Adipocyte (in vitro differentiated cells): ENCODE results near the gene IFT52.

ENCODE experiments used
- DNase-seq: peaks from one replicate; pipeline ENCODE4 v3.0.0-alpha.2; 2015; ENCODE audit warnings: low read depth
- H3K27me3 ChIP-seq: replicated peaks from 2 replicates; pipeline ENCODE4 v1.7.0; 2013; ENCODE audit warnings: mild to moderate bottlenecking, low read length, moderate library complexity; ENCODE audit not compliant: control insufficient read depth, insufficient read depth
- H3K36me3 ChIP-seq: 2 replicates; pipeline ENCODE4 v1.7.0; 2013; ENCODE audit warnings: low read length, mild to moderate bottlenecking, moderate library complexity; ENCODE audit not compliant: control insufficient read depth, insufficient read depth, severe bottlenecking
- H3K4me1 ChIP-seq: 2 replicates; pipeline ENCODE4 v1.7.0; 2013; ENCODE audit warnings: mild to moderate bottlenecking, low read length, moderate library complexity; ENCODE audit not compliant: control insufficient read depth, insufficient read depth
- H3K4me3 ChIP-seq: 2 replicates; pipeline ENCODE4 v1.7.0; 2013; ENCODE audit warnings: mild to moderate bottlenecking, low read length, moderate library complexity
- H3K9ac ChIP-seq: 2 replicates; pipeline ENCODE4 v1.7.0; 2013; ENCODE audit warnings: mild to moderate bottlenecking, low read length, moderate library complexity
- H3K9me3 ChIP-seq: 2 replicates; pipeline ENCODE4 v1.7.0; 2013; ENCODE audit warnings: mild to moderate bottlenecking, low read length, moderate library complexity; ENCODE audit not compliant: control insufficient read depth

Gene IFT52

DNA sequence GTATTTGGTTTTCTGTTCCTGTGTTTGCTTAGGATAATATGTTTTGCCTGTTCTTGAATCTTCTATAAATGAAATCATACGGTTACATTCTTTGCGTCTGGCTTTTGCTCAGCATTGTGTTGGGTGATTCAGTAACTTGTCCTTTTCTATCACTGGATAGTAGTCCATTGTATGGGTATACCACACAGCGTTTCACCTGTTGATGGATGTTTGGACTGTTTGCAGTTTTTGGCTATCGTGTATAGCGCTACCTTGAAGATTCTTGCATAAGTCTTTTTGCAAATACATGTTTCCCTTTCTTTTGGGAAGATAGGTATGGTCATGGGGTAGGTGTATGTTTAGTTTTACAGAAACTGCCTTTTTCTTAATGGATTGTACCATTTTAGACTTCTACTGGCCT lies 85.6 kb downstream of the IFT52 start:
- DNase-seq: no peak
- Histone ChIP-seq H3K27me3 (no peaks in the 10 kb centered on the region), H3K4me1 (peaks cover 7% of the 10 kb centered on the region), H3K9me3 (no peaks in the 10 kb centered on the region), H3K9ac (no peak overlapping the region), H3K36me3 (no peaks in the 10 kb centered on the region), H3K4me3 (no peak overlapping the region)

DNA sequence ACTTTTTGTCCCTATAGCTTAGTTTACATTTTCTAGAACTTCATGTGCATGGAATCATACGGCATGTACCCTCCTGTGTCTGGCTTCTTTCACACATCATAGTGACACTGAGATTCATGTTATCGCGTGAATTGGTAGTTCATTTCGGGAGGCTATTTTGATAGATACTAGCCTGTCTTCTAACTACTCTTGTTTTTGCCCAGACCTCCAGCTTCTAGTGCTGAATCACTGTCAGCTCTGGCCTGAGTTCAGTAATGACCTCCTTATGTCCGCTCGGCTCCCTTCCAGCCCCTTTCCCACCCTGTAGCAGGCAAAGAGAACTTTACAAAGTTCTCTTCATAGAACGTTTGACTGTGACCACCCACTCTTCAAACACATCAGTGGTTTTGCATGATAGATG lies 90.2 kb downstream of the IFT52 start:
- peaks cover 16% of the 10 kb centered on the region for H3K4me1 ChIP-seq
- peak overlapping the region; percentile 71 for H3K9ac ChIP-seq
- no peaks in the 10 kb centered on the region for H3K9me3 ChIP-seq
- H3K27me3 ChIP-seq: no peaks in the 10 kb centered on the region
- no peak for DNase-seq
- no peaks in the 10 kb centered on the region for H3K36me3 ChIP-seq
- H3K4me3 ChIP-seq: peak overlapping the region; percentile 12

DNA sequence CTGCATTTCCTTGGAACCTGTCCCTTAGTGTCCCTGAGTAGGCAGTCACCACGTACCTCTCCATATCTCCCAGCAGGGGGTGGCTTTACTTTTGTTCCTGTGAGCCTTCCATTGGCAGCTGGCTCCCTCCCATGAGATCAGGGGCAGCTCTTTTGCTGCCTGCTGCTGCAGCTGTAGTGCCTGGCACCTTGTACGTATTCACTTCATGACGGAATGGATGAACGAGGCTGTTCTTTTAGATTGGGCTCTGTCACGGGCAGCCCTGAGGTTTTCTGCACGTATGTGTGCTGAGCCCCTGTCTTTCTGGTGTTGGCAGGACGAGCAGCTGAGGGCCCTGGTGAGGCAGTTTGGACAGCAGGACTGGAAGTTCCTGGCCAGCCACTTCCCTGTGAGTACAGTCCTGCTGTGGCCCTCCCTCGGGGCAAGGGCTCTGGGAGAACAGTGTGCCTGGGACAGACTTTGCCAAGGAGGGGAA lies 90.8 kb downstream of the IFT52 start:
- Histone ChIP-seq H3K9me3 (no peaks in the 10 kb centered on the region), H3K4me1 (peaks cover 16% of the 10 kb centered on the region), H3K36me3 (no peaks in the 10 kb centered on the region), H3K4me3 (peak overlapping the region; percentile 12), H3K9ac (peak overlapping the region; percentile 71), H3K27me3 (no peaks in the 10 kb centered on the region)
- DNase-seq: no peak

DNA sequence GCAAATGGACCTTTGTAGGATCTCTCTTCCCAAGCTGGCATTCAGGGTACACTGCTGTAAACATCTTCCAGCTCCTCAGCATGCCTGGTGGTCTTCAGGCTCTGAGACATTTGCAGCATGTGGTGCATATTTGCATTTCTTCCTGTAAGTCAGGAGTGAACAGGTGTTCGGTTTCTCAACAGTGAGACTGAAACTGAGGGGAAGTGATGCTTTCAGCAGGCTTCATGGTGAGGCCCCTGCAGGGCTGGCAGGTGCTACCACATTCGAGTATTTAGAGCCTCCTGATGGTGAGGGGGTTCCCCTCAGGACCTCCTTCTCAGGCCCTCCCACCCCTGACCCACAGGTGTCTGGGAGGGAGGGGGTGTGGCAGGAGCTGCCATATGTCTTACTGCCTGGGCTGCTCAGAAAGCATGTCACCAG lies 91.3 kb downstream of the IFT52 start:
- no peak for DNase-seq
- no peaks in the 10 kb centered on the region for H3K27me3 ChIP-seq
- H3K36me3 ChIP-seq: no peaks in the 10 kb centered on the region
- H3K4me1 ChIP-seq: peaks cover 16% of the 10 kb centered on the region
- peak overlapping the region; percentile 71 for H3K9ac ChIP-seq
- H3K9me3 ChIP-seq: no peaks in the 10 kb centered on the region
- H3K4me3 ChIP-seq: peak overlapping the region; percentile 12

DNA sequence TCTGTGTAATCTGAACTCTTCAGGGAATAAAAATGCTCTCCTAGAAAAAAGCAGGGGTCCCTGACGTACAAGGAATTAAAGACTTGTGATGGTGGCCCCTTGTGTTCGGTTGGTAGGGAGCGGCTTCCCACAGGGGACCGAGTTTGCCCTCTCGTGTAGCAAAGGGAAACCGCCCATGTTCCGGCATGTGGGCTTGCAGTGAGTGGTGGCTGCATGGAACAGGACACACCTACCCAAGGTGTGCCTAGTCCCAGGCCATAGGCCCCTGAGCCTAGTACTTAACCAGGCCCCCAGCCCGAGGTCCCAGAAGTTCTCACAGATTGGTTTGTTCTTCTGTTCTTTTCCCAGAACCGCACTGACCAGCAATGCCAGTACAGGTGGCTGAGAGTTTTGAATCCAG lies 91.7 kb downstream of the IFT52 start:
- no peak overlapping the region for H3K9ac ChIP-seq
- H3K36me3 ChIP-seq: no peaks in the 10 kb centered on the region
- no peak overlapping the region for H3K4me3 ChIP-seq
- H3K9me3 ChIP-seq: no peaks in the 10 kb centered on the region
- H3K4me1 ChIP-seq: peaks cover 16% of the 10 kb centered on the region
- no peak for DNase-seq
- H3K27me3 ChIP-seq: no peaks in the 10 kb centered on the region

DNA sequence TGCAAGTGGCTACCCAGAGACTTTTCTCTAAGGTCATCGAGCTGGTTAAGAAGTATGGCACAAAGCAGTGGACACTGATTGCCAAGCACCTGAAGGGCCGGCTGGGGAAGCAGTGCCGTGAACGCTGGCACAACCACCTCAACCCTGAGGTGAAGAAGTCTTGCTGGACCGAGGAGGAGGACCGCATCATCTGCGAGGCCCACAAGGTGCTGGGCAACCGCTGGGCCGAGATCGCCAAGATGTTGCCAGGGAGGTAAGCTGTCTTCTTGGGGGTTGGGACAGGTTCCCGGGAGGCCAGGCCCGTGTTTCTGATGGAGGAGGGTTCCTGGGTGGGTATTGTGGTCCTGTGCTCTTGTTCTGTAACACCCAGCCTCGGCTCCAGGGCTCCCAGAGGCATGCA lies 96.1 kb downstream of the IFT52 start:
- Histone ChIP-seq H3K9me3 (no peaks in the 10 kb centered on the region), H3K4me3 (no peak overlapping the region), H3K9ac (no peak overlapping the region), H3K27me3 (no peaks in the 10 kb centered on the region), H3K36me3 (no peaks in the 10 kb centered on the region), H3K4me1 (peaks cover 4% of the 10 kb centered on the region)
- DNase-seq: no peak

DNA sequence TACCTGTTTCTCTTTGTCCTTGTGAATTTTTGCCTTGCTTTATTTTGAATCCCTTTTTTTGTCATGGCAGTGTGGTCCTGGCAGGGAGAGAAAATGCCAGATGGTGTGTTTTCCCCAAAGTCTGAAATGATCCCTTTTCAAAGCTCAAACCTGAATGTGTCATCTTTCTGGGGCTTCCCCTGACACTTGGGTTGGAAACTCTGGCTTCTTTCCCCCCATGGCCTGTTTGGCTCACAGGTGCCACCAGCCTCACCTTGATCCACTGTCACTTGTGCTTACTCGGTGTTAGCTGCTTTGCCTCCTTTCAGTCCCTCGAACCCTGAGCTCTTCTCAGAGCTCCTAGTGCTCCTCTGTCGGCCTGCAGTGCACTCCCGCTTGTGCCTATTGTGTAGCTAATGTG lies 98.4 kb downstream of the IFT52 start:
- Histone ChIP-seq H3K9me3 (no peaks in the 10 kb centered on the region), H3K9ac (no peak overlapping the region), H3K36me3 (no peaks in the 10 kb centered on the region), H3K27me3 (no peaks in the 10 kb centered on the region), H3K4me1 (no peaks in the 10 kb centered on the region), H3K4me3 (no peak overlapping the region)
- no peak for DNase-seq

DNA sequence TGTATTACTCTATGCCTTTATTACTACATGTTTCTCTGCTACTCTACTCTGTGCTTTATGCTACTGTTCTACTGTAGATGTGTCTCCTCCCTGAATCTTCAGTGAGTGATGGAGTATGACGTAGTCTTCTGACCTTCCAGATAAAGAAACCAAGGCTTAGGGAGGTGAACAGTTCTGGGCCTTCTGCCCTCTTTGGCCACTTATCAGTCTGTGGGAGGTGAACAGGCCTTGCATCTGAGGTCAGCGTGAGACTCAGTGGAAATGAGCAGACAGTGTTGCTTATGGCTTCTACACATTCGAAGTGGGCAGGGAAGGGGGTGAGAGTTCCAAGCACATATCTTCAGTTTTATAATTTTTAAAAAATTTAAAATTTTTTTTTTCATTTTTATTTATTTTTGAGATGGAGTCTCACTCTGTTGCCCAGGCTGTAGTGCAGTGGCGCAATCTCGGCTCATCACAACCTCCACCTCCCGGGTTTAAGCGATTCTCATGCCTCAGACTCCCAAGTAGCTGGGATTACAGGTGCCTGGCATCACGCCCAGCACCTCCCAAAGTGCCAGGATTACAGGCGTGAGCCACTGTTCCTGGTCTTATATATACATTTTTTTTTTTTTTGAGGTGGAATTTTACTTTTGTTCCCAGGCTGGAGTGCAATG lies 100.3 kb downstream of the IFT52 start:
- Histone ChIP-seq H3K9ac (no peak overlapping the region), H3K27me3 (no peaks in the 10 kb centered on the region), H3K4me3 (no peak overlapping the region), H3K9me3 (no peaks in the 10 kb centered on the region), H3K36me3 (no peaks in the 10 kb centered on the region), H3K4me1 (no peaks in the 10 kb centered on the region)
- DNase-seq: no peak

DNA sequence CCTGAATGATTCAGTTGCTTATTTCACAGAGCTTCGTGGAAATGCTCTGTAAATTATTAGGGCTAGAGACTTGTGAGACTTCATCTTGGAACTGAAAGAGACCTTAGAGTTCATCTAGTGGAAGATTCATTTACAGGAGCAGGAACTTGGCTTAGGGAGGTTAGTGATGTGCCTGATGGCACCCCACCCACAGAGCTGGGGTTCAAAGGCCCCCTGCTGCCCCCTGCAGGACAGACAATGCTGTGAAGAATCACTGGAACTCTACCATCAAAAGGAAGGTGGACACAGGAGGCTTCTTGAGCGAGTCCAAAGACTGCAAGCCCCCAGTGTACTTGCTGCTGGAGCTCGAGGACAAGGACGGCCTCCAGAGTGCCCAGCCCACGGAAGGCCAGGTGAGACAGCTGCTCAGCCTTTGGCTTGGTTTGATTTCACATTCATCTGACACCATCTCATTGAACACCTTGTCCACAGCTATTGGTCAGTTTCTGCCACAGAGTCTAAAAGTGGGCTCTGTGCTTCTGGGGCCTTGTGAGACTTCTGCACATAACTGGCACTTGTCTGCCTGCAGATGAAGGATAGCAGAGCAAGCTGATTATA lies 101.3 kb downstream of the IFT52 start:
- peak; percentile 43 for DNase-seq
- no peaks in the 10 kb centered on the region for H3K36me3 ChIP-seq

DNA sequence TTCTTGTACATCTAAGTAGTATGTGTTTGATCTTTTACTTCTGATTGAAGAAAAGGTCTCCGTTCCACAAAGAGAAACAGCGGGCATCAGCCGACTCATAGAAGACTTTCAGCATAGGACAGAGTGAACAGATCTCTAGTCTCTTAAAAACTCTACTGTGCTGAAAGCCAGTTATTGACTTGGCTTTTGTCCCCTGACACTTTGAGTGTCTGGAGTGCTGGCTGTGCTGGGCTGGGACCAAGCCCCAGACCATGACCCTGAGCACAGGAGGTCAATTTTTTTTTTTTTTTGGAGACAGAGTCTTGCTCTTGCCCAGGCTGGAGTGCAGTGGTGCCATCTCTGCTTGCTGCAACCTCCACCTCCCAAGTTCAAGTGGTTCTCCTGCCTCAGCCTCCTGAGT lies 104.0 kb downstream of the IFT52 start:
- Histone ChIP-seq H3K36me3 (no peaks in the 10 kb centered on the region), H3K9ac (no peak overlapping the region), H3K4me3 (no peak overlapping the region)

More for the DNA sequence above, 101.3 kb downstream of the IFT52 start:
- Histone ChIP-seq H3K27me3 (no peaks in the 10 kb centered on the region), H3K9ac (no peak overlapping the region), H3K9me3 (no peaks in the 10 kb centered on the region), H3K4me1 (no peaks in the 10 kb centered on the region), H3K4me3 (no peak overlapping the region)

DNA sequence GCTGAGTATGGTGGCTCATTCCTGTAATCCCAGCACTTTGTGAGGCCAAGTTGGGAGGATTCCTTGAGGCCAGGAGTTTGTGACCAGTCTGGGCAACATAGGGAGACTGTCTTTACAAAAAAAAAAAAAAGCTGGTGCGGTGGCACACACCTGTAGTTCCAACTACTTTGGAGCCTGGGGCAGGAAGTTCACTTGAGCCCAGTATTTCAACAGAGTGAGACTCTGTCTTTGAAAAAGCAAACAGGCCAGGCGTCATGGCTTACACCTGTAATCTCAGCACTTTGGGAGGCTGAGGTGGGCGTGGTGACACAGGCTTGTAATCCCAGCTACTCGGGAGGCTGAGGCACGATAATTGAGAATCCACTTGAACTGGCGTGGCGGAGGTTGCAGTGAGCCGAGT lies 104.8 kb downstream of the IFT52 start:
- Histone ChIP-seq H3K36me3 (no peaks in the 10 kb centered on the region), H3K27me3 (no peaks in the 10 kb centered on the region), H3K4me1 (no peaks in the 10 kb centered on the region), H3K9ac (no peak overlapping the region), H3K4me3 (no peak overlapping the region), H3K9me3 (no peaks in the 10 kb centered on the region)
- no peak for DNase-seq

More for the DNA sequence above, 104.0 kb downstream of the IFT52 start:
- Histone ChIP-seq H3K4me1 (no peaks in the 10 kb centered on the region), H3K27me3 (no peaks in the 10 kb centered on the region), H3K9me3 (no peaks in the 10 kb centered on the region)
- DNase-seq: no peak
